Erythroblast (primary cell): Measurements from ENCODE around the gene TRPT1.

ENCODE experiments used
- GATA1 ChIP-seq: IDR thresholded peaks from 2 replicates; pipeline ENCODE4 v1.6.1; 2011; ENCODE audit warnings: low read depth, mild to moderate bottlenecking, control low read depth, low read length, moderate library complexity
- POLR2A ChIP-seq: IDR thresholded peaks from 2 replicates; pipeline ENCODE4 v1.6.1; 2011; ENCODE audit warnings: mild to moderate bottlenecking, low read length

- TF ChIP-seq POLR2A (no peak), GATA1 (no peak)
These were observed 24.4 kb downstream of the TRPT1 start for GRCh38 chr11:64201543-64201942.
